Measurements from ENCODE around the gene HMGCS1.

DNA sequence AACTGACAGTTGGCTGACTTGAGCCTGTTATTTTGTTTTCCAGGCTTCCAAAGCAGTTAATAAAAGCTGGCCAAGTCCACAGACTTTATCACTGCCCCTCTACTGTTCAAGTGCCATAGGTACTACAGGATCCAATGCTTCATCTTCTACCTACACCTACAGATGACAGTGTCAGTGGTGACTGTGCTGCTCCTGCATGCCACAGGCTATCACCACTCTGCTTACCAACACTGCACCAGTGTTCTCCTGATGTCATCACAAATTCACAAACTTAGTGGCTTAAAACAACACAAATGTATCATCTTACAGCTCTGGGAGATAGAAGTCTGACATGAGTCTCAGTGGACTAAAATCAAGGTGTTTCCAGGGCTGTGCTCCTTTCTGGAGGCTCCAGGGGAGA lies 26.6 kb downstream of the HMGCS1 start:
- TF ChIP-seq, protein P1, sequence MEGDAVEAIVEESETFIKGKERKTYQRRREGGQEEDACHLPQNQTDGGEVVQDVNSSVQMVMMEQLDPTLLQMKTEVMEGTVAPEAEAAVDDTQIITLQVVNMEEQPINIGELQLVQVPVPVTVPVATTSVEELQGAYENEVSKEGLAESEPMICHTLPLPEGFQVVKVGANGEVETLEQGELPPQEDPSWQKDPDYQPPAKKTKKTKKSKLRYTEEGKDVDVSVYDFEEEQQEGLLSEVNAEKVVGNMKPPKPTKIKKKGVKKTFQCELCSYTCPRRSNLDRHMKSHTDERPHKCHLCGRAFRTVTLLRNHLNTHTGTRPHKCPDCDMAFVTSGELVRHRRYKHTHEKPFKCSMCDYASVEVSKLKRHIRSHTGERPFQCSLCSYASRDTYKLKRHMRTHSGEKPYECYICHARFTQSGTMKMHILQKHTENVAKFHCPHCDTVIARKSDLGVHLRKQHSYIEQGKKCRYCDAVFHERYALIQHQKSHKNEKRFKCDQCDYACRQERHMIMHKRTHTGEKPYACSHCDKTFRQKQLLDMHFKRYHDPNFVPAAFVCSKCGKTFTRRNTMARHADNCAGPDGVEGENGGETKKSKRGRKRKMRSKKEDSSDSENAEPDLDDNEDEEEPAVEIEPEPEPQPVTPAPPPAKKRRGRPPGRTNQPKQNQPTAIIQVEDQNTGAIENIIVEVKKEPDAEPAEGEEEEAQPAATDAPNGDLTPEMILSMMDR (IDR thresholded peaks at IDR 0.05) = no peak
- no peak for TF ChIP-seq POLR2A (IDR thresholded peaks at IDR 0.05)

Data from uterus (tissue), 2 donors.